HEK293 (cell line): ENCODE data around the gene NUDT3.
A peak's percentile ranks its signal among the peaks of the same experiment; 100 is the strongest.
"Not testable (repeated sequence)": the region's sequence is repeated elsewhere in the genome, so short reads cannot be mapped to it uniquely, and the experiment has no call there.

Experiments used
- CTCF ChIA-PET: fragments of 350-600 bp; formaldehyde crosslinking; extraction: SDS; loops from one replicate; lab custom pipeline; 2021; ENCODE audit warnings: antibody characterized with exemption; lab: Yijun Ruan, JAX
- POLR2A ChIA-PET: fragments of 300-600 bp; formaldehyde crosslinking; extraction: SDS; loops from one replicate; lab custom pipeline; 2020; ENCODE audit warnings: antibody characterized with exemption, inconsistent platforms; lab: Yijun Ruan, JAX
- H3K27ac ChIP-seq: fragments of 200-500 bp; sonication (Bioruptor generic); 2 replicates; pipeline ENCODE4 v1.5.1; 2014; ENCODE audit warnings: low read depth, low read length, control low read depth, inconsistent platforms; ENCODE audit errors: extremely low read depth
- H3K36me3 ChIP-seq, 2 experiments: fragments of 200-500 bp in 1 of 2; sonication (Bioruptor generic) in 1 of 2; 1 replicate in 1 of 2; 2 replicates in 1 of 2; pipeline ENCODE4 v1.5.1; 2014 to 2017; ENCODE audit warnings: inconsistent platforms in 2 of 2, low read length in 2 of 2; ENCODE audit not compliant: control insufficient read depth in 2 of 2, insufficient read depth in 1 of 2
- H3K4me1 ChIP-seq: fragments of 200-500 bp; sonication (Bioruptor generic); 2 replicates; pipeline ENCODE4 v1.5.1; 2014; ENCODE audit warnings: mild to moderate bottlenecking, low read length, inconsistent platforms; ENCODE audit not compliant: control insufficient read depth, insufficient read depth
- H3K4me3 ChIP-seq: 2 replicates; pipeline ENCODE4 v1.5.1; 2011; ENCODE audit warnings: low read depth, mild to moderate bottlenecking, control low read depth, low read length, moderate library complexity
- H3K9me3 ChIP-seq: fragments of 200-500 bp; sonication (Bioruptor generic); 2 replicates; pipeline ENCODE4 v1.5.1; 2014; ENCODE audit warnings: low read depth, low read length, inconsistent platforms; ENCODE audit not compliant: control insufficient read depth, insufficient read depth
- EGR2 ChIP-seq: fragments of 450-650 bp; formaldehyde crosslinking; IDR thresholded peaks from 2 replicates; pipeline ENCODE4 v1.5.1; 2016; ENCODE audit warnings: low read depth, missing biosample characterization, missing genetic modification characterization
- MYNN ChIP-seq: fragments of 450-650 bp; formaldehyde crosslinking; IDR thresholded peaks from 2 replicates; pipeline ENCODE4 v1.5.1; 2016; ENCODE audit warnings: missing biosample characterization, missing genetic modification characterization, borderline replicate concordance
- TCF7L2 ChIP-seq: IDR thresholded peaks from 2 replicates; pipeline ENCODE4 v1.6.1; 2011; ENCODE audit warnings: low read depth, mild to moderate bottlenecking, inconsistent platforms, low read length, moderate library complexity, borderline replicate concordance
- ZBTB44 ChIP-seq: fragments of 450-650 bp; IDR thresholded peaks from 2 replicates; pipeline ENCODE4 v1.5.1; 2018; ENCODE audit warnings: missing biosample characterization, mild to moderate bottlenecking, missing genetic modification characterization
- ZFHX2 ChIP-seq: fragments of 450-650 bp; formaldehyde crosslinking; conservative IDR thresholded peaks from 2 replicates; pipeline ENCODE4 v1.5.1; 2016; ENCODE audit warnings: missing biosample characterization, missing genetic modification characterization
- ZNF148 ChIP-seq: fragments of 450-650 bp; formaldehyde crosslinking; IDR thresholded peaks from 2 replicates; pipeline ENCODE4 v1.5.0; 2017; ENCODE audit warnings: missing biosample characterization, missing genetic modification characterization, borderline replicate concordance
- ZNF184 ChIP-seq: fragments of 450-650 bp; IDR thresholded peaks from 2 replicates; pipeline ENCODE4 v1.5.1; 2018; ENCODE audit warnings: missing biosample characterization, mild to moderate bottlenecking, missing genetic modification characterization
- ZNF239 ChIP-seq: fragments of 450-650 bp; formaldehyde crosslinking; IDR thresholded peaks from 2 replicates; pipeline ENCODE4 v1.5.1; 2016; ENCODE audit warnings: missing biosample characterization, missing genetic modification characterization
- ZNF302 ChIP-seq: fragments of 450-650 bp; formaldehyde crosslinking; IDR thresholded peaks from 2 replicates; pipeline ENCODE4 v1.5.1; 2016; ENCODE audit warnings: missing biosample characterization, missing genetic modification characterization, low read depth
- ZNF362 ChIP-seq: fragments of 450-650 bp; formaldehyde crosslinking; IDR thresholded peaks from 2 replicates; pipeline ENCODE4 v1.5.1; 2016; ENCODE audit warnings: missing biosample characterization, missing genetic modification characterization
- ZNF473 ChIP-seq: fragments of 450-650 bp; formaldehyde crosslinking; IDR thresholded peaks from 2 replicates; pipeline ENCODE4 v1.5.1; 2017; ENCODE audit warnings: missing biosample characterization, missing genetic modification characterization
- ZNF645 ChIP-seq: fragments of 450-650 bp; formaldehyde crosslinking; IDR thresholded peaks from 2 replicates; pipeline ENCODE4; 2016; ENCODE audit warnings: missing biosample characterization, missing genetic modification characterization
- ZNF777 ChIP-seq: fragments of 450-650 bp; formaldehyde crosslinking; IDR thresholded peaks from 2 replicates; pipeline ENCODE4 v1.5.1; 2017; ENCODE audit warnings: missing biosample characterization, missing genetic modification characterization, borderline replicate concordance

The NUDT3 gene

GRCh38 chr6:34324738-34325444 lies 67.6 kb downstream of the NUDT3 start (continued):
- TF ChIP-seq ZBTB44 (tag by site-specific recombination) (peak; percentile 91), TCF7L2 (no peak), ZNF777 (tag by site-specific recombination) (no peak), ZNF239 (tag by site-specific recombination) (no peak), ZNF362 (tag by site-specific recombination) (peak; percentile 88)

- H3K36me3 ChIP-seq, H3K27ac ChIP-seq, H3K4me1 ChIP-seq, H3K9me3 ChIP-seq, H3K4me3 ChIP-seq: not testable (repeated sequence)
- POLR2A ChIA-PET, result interaction anchor here (0.7 kb wide), 1 partner anchor 130 kb away, joined by 7 read pairs; no protein-coding TSS in a partner anchor
- CTCF ChIA-PET, result interaction anchor here (0.6 to 1.4 kb wide), 3 partner anchors 10 to 742 kb away, joined by 3 read pairs; no protein-coding TSS in a partner anchor
- TF ChIP-seq MYNN (tag by site-specific recombination), result peak; percentile 87
Observed at GRCh38 chr6:34324221-34324620, 68.2 kb downstream of the NUDT3 start.

GRCh38 chr6:34323300-34323699 lies 69.2 kb downstream of the NUDT3 start:
- H3K4me1 ChIP-seq, result peaks cover 7% of the 10 kb centered on the region; the same call in 1 of the 2 replicates
- TF ChIP-seq ZNF473 (tag by site-specific recombination) (no peak), EGR2 (tag by site-specific recombination) (peak; percentile 35; the same call in 1 of the 2 replicates), ZNF148 (no peak), ZFHX2 (peak; percentile 37; the same call in 1 of the 2 replicates), ZNF302 (tag by site-specific recombination) (no peak), ZNF184 (no peak), ZNF645 (tag by site-specific recombination) (no peak)
- TF ChIP-seq, all 188 proteins: peak for 2
- peaks cover 0 to 3% of the 10 kb centered on the region in 2 experiments; a peak in 1 of 3 replicates for H3K36me3 ChIP-seq
- H3K27ac ChIP-seq, result no peak overlapping the region
- no peak overlapping the region for H3K4me3 ChIP-seq
- ChIA-PET CTCF (no interaction called here), POLR2A (no interaction called here)
- H3K9me3 ChIP-seq, result no peaks in the 10 kb centered on the region
